ENCODE data around the gene GAS2L3.

DNA sequence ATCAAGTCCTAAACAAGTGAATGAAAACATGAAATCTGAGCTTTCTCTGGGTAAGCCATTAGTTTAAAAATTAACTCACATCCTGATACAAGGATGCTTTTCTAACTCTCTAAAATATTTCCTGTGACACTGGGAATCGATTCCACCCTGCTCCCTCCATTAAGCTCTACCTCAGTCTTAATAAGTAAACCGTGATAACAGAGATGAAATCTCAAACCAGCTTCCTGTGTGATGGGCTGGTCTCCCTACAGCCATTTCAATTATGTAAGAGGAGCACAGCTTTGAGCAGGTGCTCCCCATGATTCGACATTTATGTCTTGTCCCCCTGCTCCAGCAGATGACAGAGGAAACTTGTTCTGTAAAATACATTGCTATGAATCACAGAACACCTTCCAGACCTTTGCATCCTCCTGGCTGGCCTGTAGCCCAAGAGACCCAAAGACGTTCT is 59.0 kb downstream of the GAS2L3 start:
- TF ChIP-seq, protein P1, sequence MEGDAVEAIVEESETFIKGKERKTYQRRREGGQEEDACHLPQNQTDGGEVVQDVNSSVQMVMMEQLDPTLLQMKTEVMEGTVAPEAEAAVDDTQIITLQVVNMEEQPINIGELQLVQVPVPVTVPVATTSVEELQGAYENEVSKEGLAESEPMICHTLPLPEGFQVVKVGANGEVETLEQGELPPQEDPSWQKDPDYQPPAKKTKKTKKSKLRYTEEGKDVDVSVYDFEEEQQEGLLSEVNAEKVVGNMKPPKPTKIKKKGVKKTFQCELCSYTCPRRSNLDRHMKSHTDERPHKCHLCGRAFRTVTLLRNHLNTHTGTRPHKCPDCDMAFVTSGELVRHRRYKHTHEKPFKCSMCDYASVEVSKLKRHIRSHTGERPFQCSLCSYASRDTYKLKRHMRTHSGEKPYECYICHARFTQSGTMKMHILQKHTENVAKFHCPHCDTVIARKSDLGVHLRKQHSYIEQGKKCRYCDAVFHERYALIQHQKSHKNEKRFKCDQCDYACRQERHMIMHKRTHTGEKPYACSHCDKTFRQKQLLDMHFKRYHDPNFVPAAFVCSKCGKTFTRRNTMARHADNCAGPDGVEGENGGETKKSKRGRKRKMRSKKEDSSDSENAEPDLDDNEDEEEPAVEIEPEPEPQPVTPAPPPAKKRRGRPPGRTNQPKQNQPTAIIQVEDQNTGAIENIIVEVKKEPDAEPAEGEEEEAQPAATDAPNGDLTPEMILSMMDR (IDR thresholded peaks at IDR 0.05) = no peak
- TF ChIP-seq POLR2A (IDR thresholded peaks at IDR 0.05) = no peak

Data from uterus (tissue), 2 donors.